Activated CD8-positive, alpha-beta T cell treated with anti-CD3 and anti-CD28 coated beads for 36 hours (primary cell): ENCODE results near the gene SPATA20. TPM values are rescaled to one million over a fixed set of nuclear protein-coding genes. Genes with fewer than 3 reads are reported as not detected.

Source experiments
- ATAC-seq: fragments of 200-7000 bp; cut with Tn5 transposase; one replicate; pipeline ENCODE4 v1.10.0; 2021; ENCODE audit warnings: mild to moderate bottlenecking, moderate library complexity
- CTCF ChIA-PET: fragments of 350-600 bp; sonication (Branson Sonifier 250); formaldehyde crosslinking; loops from one replicate; lab custom pipeline; 2021; ENCODE audit warnings: antibody characterized with exemption; lab: Charles Lee
- POLR2A ChIA-PET: fragments of 350-600 bp; sonication (Branson Sonifier 250); formaldehyde crosslinking; loops from one replicate; lab custom pipeline; 2021; ENCODE audit warnings: antibody characterized with exemption; lab: Charles Lee
- DNase-seq: peaks from one replicate; pipeline ENCODE4 v3.0.0-alpha.2; 2020
- H3K27ac Mint-ChIP-seq: one replicate; pipeline ENCODE4 v1.8.0; 2021; ENCODE audit warnings: mild to moderate bottlenecking, mixed read lengths
- H3K27me3 Mint-ChIP-seq: one replicate; pipeline ENCODE4 v1.8.0; 2021; ENCODE audit warnings: mixed read lengths
- H3K36me3 Mint-ChIP-seq: one replicate; pipeline ENCODE4 v1.8.0; 2021; ENCODE audit warnings: low read depth, mixed read lengths
- H3K4me1 Mint-ChIP-seq: one replicate; pipeline ENCODE4 v1.8.0; 2021; ENCODE audit warnings: low read depth, mixed read lengths
- H3K4me3 Mint-ChIP-seq: one replicate; pipeline ENCODE4 v1.8.0; 2021; ENCODE audit warnings: mild to moderate bottlenecking, moderate library complexity, mixed read lengths
- H3K9me3 Mint-ChIP-seq: one replicate; pipeline ENCODE4 v1.8.0; 2021; ENCODE audit warnings: mixed read lengths
- intact Hi-C: fragments of 100-400 bp; cut with micrococcal nuclease; formaldehyde crosslinking; loops from one replicate; pipeline ENCODE4 v1.10.0; 2022
- total RNA-seq, 2 experiments: library from RNA; stranded (reverse); gene quantifications; one replicate each; pipeline ENCODE4 v1.2.3, GENCODE V29; 2021
- TF ChIP-seq, protein P1 (sequence below): fragments of 200-600 bp; IDR thresholded peaks from one replicate; pipeline ENCODE4 v1.8.0; 2022; ENCODE audit warnings: antibody characterized with exemption, mild to moderate bottlenecking

SPATA20 gene
- total RNA-seq, 2 experiments from 2014 or later, result 29.0 to 36.2 TPM

DNA sequence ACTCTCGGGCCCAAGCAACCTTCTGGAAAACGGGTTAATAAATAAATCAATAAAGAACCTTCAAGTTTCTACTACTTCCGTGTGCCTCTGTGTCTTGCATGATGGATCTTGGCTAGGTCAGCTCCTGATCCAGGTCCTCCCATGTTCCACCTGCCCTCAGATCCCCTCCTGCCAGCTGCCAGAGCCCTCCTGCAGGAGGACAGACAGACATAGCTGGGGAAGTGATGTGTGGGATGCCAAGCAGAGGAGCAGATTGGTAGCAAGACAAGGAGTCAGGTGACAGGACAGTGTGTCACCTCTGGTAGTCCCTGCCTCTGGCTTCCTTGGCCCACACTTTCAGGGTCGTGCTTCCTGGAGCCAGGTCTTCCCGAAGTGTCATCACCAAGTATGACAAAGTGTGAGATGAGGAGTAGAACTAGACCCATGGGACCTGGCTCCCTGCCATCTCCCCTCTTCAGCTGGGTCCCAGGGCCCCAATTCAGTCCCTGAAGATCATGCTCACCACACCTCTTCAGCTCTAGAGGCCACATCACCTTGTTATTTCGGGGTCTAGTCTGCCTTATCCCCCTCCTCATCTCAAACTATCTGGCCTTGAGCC is 15.4 kb upstream of the SPATA20 start:
- TF ChIP-seq, protein P1, sequence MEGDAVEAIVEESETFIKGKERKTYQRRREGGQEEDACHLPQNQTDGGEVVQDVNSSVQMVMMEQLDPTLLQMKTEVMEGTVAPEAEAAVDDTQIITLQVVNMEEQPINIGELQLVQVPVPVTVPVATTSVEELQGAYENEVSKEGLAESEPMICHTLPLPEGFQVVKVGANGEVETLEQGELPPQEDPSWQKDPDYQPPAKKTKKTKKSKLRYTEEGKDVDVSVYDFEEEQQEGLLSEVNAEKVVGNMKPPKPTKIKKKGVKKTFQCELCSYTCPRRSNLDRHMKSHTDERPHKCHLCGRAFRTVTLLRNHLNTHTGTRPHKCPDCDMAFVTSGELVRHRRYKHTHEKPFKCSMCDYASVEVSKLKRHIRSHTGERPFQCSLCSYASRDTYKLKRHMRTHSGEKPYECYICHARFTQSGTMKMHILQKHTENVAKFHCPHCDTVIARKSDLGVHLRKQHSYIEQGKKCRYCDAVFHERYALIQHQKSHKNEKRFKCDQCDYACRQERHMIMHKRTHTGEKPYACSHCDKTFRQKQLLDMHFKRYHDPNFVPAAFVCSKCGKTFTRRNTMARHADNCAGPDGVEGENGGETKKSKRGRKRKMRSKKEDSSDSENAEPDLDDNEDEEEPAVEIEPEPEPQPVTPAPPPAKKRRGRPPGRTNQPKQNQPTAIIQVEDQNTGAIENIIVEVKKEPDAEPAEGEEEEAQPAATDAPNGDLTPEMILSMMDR, result no peak
- no peak overlapping the region for H3K27ac Mint-ChIP-seq
- H3K36me3 Mint-ChIP-seq, result no peaks in the 10 kb centered on the region
- intact Hi-C loops, result no loop called here
- ChIA-PET POLR2A (no interaction called here), CTCF (interaction anchor here (0.6 to 1.5 kb wide), 8 partner anchors 10 to 99 kb away, joined by 3 to 6 read pairs (median 4); partner anchors contain the start of gene RSAD1)
- ATAC-seq (no peak), DNase-seq (no peak)
- H3K9me3 Mint-ChIP-seq, result no peaks in the 10 kb centered on the region
- peaks cover 17% of the 10 kb centered on the region for H3K4me1 Mint-ChIP-seq
- peaks cover 52% of the 10 kb centered on the region for H3K27me3 Mint-ChIP-seq
- no peak overlapping the region for H3K4me3 Mint-ChIP-seq

DNA sequence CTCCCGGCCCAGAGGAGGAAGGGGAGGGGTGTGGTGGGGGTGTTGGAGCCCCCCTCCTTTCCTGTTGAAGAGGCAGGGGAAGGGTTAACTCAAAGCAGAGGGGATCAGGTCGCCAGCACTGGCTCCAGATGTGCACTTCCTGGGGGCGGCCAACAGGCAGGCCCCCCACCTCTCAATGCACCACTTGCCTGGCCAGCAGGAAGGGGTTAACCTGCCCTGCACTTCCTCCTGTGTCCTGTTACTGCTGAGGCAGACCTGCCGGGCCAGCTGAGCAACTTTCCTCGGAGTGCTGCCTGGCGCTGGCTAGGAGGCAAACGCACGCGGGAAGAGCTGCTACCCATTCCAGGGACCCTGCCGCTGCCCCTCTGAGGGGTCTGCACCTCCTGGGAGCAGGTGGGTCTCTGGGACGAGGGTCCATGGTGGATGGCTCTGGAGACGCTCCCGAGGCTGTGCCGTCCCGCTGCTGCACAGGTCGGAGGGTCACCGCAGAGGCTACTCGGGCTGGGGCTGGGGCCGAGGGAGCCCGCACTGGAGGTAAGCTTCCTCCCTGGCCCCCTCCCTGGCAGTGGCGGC is 14.4 kb upstream of the SPATA20 start, which contains the start of gene EPN3:
EPN3 (plus strand) TSS at position 284 of the 573 bp plus-strand sequence. CDS start 3,822 bp downstream, outside the sequence.
- intact Hi-C loops, result no loop called here
- Mint-ChIP-seq H3K27me3 (peaks cover 52% of the 10 kb centered on the region), H3K27ac (no peak within 1 kb of the TSS), H3K9me3 (no peaks in the 10 kb centered on the region), H3K36me3 (no peaks in the 10 kb centered on the region), H3K4me1 (peaks cover 17% of the 10 kb centered on the region), H3K4me3 (no peak within 1 kb of the TSS)
- ChIA-PET POLR2A (interaction anchor here (0.7 kb wide), 1 partner anchor 441 kb away, joined by 4 read pairs; no protein-coding TSS in a partner anchor), CTCF (interaction anchor here (0.9 to 1.5 kb wide), 7 partner anchors 9 to 98 kb away, joined by 3 to 6 read pairs (median 4); partner anchors contain the start of gene RSAD1)
- TF ChIP-seq, protein P1, result no peak
- DNase-seq (no peak), ATAC-seq (no peak)

DNA sequence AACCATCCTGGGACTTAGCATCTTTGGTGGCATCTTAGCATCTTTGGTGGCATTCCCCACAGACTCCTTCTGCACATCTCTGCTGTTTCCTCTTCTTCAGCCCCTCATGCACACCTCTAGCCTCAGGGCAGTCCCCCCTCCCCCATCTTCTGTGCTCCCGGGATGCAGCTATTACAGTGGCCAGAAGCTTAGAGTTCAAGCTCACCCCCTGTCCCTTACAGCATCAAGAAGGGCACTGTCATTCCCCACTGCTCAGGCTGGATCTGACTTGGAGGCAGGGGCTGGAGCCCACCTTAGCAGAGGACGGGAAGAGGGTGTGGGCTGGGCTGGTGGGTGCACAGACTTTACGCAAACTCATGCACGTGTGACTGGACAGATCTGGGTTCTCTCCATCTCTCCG is 13.8 kb upstream of the SPATA20 start:
- Mint-ChIP-seq H3K27ac (no peak overlapping the region), H3K4me1 (peaks cover 17% of the 10 kb centered on the region), H3K27me3 (peaks cover 52% of the 10 kb centered on the region), H3K4me3 (no peak overlapping the region), H3K9me3 (no peaks in the 10 kb centered on the region), H3K36me3 (no peaks in the 10 kb centered on the region)
- intact Hi-C loops, result no loop called here
- ATAC-seq, result no peak
- POLR2A ChIA-PET, result no interaction called here
- CTCF ChIA-PET, result interaction anchor here (1.1 to 1.5 kb wide), 3 partner anchors 9 to 93 kb away, joined by 3 to 4 read pairs (median 4); no protein-coding TSS in a partner anchor
- DNase-seq, result no peak
- TF ChIP-seq, protein P1, result no peak

DNA sequence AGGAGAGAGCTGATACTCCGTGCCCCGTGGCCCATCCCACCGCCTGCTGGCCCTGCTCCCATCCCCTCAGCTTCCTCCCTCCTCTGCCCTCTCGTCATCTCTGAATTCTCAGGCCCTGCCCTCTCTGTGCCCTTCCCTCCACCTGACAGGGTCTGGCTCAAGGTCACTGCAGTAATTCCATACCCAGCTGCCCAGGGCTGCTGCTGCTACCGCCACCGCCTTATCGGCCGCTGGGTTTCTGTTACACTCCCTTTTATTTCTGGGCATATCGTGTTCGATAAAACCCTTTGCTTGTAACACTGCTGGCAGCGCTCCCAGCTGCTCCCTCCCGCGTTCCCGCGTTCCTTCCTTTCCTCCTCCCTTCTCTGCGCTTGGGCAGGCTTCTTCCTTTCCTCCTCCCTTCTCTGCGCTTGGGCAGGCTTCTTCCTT is 13.2 kb upstream of the SPATA20 start:
- TF ChIP-seq, protein P1, result no peak
- Mint-ChIP-seq H3K36me3 (no peaks in the 10 kb centered on the region), H3K27me3 (peaks cover 52% of the 10 kb centered on the region), H3K9me3 (no peaks in the 10 kb centered on the region), H3K4me1 (peaks cover 17% of the 10 kb centered on the region), H3K27ac (no peak overlapping the region), H3K4me3 (no peak overlapping the region)
- POLR2A ChIA-PET, result no interaction called here
- DNase-seq, result no peak
- ATAC-seq, result no peak
- intact Hi-C loops, result no loop called here
- CTCF ChIA-PET, result interaction anchor here (1.1 to 1.3 kb wide), 2 partner anchors 9 to 92 kb away, joined by 3 to 4 read pairs; no protein-coding TSS in a partner anchor
